Uterus (tissue), 4 donors: ENCODE measurements around the gene PLAAT1. TPM values are rescaled to one million over a fixed set of nuclear protein-coding genes. Genes with fewer than 3 reads are reported as not detected.

ENCODE experiments used
- DNase-seq, 2 donors: peaks; one replicate each; pipeline ENCODE4 v3.0.0-alpha.2; 2019 to 2020
- H3K27ac ChIP-seq, 2 donors: fragments of 200-600 bp; sonication (generic); 1 replicate in 1 of 2; 2 replicates in 1 of 2; pipeline ENCODE4 v1.5.1; 2016 to 2018
- H3K27me3 ChIP-seq, 2 donors: fragments of 200-600 bp; sonication (generic); one replicate each; pipeline ENCODE4 v1.5.1; 2018 to 2019; ENCODE audit warnings: control low read depth in 1 of 2
- H3K36me3 ChIP-seq, 2 donors: fragments of 200-600 bp; sonication (generic); one replicate each; pipeline ENCODE4 v1.5.1; 2019; ENCODE audit warnings: control low read depth in 1 of 2
- H3K4me1 ChIP-seq, 2 donors: fragments of 200-600 bp; sonication (generic); one replicate each; pipeline ENCODE4 v1.5.1; 2018 to 2019; ENCODE audit warnings: control low read depth in 1 of 2
- H3K4me3 ChIP-seq, 2 donors: fragments of 200-600 bp; sonication (generic); 1 replicate in 1 of 2; 2 replicates in 1 of 2; pipeline ENCODE4 v1.5.1; 2018 to 2019; ENCODE audit warnings: mild to moderate bottlenecking in 1 of 2
- H3K9me3 ChIP-seq, 2 donors: fragments of 200-600 bp; sonication (generic); one replicate each; pipeline ENCODE4 v1.5.1; 2019; ENCODE audit warnings: control low read depth in 1 of 2
- POLR2A ChIP-seq, 2 donors: fragments of 450-650 bp; IDR thresholded peaks; one replicate each; pipeline ENCODE4 v1.6.1; 2016; ENCODE audit warnings: antibody characterized with exemption in 2 of 2, mild to moderate bottlenecking in 1 of 2, moderate library complexity in 1 of 2
- intact Hi-C: fragments of 100-400 bp; cut with DNase I; formaldehyde crosslinking; loops from one replicate; pipeline ENCODE4 v1.15.1; 2023; ENCODE audit warnings: low total_unique reads
- total RNA-seq, 4 donors: library from RNA; depleted of rRNA in 3 of 4; stranded (reverse); fragments of >200 nt in 3 of 4; gene quantifications; one replicate each; pipeline versions ENCODE4 v1.1.0 to v1.2.4, GENCODE V29; 2014 to 2023
- TF ChIP-seq, protein P1 (sequence below), 4 experiments: fragments of 200-600 bp in 2 of 4; fragments of 450-650 bp in 2 of 4; sonication (generic) in 2 of 4; IDR thresholded peaks; one replicate each; pipeline ENCODE4 v1.5.1; 2016 to 2019; ENCODE audit warnings: antibody characterized with exemption in 4 of 4, mild to moderate bottlenecking in 2 of 4, moderate library complexity in 1 of 4
- donor health status: DM: yes; HTN: yes; CAD: no.

Gene PLAAT1
- total RNA-seq, 4 donors from 2014 or later, result 1.4 TPM; not detected in 3

DNA sequence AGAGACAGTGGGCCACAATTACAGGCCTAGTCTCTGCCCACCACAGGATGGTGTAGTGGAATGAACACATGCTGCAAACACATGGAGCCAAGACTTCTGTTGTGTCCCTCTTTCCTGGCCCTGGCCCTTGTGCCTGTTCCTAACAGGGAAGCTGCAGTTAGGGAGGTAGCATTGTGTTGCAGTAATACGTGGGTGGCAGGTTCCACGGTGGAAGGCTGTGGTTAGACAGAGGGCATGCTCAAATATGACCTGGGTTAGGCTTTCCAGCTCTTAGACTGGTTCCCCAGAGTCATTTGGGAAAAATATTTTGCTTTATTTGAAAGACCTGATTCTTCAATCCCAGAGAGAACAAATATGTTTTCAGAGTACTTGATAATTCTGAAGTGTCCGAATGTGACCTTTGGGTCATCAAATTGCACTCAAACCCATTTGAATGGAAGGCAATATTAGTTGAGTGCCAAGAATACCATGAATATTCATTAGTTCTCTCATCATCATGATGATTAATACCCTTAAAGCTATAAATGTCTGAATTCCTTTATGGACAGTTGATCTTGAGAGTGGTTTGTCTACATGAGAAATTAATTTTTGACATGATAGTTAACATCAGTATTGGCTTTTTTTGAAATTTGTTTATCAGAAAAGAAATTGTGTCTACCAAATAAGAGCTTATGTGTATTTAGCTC, 28.5 kb downstream of the PLAAT1 start:
- no peaks in the 10 kb centered on the region for H3K27me3 ChIP-seq
- no peak overlapping the region for H3K4me3 ChIP-seq
- no peaks in the 10 kb centered on the region for H3K4me1 ChIP-seq
- H3K36me3 ChIP-seq, result no peaks in the 10 kb centered on the region
- no peak overlapping the region for H3K27ac ChIP-seq
- TF ChIP-seq, protein P1, sequence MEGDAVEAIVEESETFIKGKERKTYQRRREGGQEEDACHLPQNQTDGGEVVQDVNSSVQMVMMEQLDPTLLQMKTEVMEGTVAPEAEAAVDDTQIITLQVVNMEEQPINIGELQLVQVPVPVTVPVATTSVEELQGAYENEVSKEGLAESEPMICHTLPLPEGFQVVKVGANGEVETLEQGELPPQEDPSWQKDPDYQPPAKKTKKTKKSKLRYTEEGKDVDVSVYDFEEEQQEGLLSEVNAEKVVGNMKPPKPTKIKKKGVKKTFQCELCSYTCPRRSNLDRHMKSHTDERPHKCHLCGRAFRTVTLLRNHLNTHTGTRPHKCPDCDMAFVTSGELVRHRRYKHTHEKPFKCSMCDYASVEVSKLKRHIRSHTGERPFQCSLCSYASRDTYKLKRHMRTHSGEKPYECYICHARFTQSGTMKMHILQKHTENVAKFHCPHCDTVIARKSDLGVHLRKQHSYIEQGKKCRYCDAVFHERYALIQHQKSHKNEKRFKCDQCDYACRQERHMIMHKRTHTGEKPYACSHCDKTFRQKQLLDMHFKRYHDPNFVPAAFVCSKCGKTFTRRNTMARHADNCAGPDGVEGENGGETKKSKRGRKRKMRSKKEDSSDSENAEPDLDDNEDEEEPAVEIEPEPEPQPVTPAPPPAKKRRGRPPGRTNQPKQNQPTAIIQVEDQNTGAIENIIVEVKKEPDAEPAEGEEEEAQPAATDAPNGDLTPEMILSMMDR (IDR thresholded peaks at IDR 0.05), result no peak
- no peak for TF ChIP-seq POLR2A (IDR thresholded peaks at IDR 0.05)
- intact Hi-C loops, result no loop called here
- H3K9me3 ChIP-seq, result no peaks in the 10 kb centered on the region
- no peak for DNase-seq

DNA sequence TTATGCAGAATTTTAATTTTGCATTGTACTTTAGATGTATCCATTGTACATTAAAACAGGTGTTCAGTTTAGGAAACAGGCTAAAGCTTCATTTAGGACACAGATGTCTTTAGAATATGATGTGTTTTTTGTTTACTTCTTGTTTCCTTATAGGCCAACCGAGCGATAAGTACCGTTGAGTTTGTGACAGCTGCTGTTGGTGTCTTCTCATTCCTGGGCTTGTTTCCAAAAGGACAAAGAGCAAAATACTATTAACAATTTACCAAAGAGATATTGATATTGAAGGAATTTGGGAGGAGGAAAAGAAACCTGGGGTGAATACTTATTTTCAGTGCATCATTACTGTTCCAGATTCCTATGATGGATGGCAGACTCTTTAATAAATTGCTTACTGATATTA, 29.4 kb downstream of the PLAAT1 start:
- Histone ChIP-seq H3K4me3 (no peak overlapping the region), H3K36me3 (no peaks in the 10 kb centered on the region), H3K27me3 (no peaks in the 10 kb centered on the region), H3K9me3 (no peaks in the 10 kb centered on the region), H3K27ac (no peak overlapping the region), H3K4me1 (no peaks in the 10 kb centered on the region)
- intact Hi-C loops, result no loop called here
- DNase-seq, result no peak
- TF ChIP-seq, protein P1 (IDR thresholded peaks at IDR 0.05), result no peak
- TF ChIP-seq POLR2A (IDR thresholded peaks at IDR 0.05), result no peak

DNA sequence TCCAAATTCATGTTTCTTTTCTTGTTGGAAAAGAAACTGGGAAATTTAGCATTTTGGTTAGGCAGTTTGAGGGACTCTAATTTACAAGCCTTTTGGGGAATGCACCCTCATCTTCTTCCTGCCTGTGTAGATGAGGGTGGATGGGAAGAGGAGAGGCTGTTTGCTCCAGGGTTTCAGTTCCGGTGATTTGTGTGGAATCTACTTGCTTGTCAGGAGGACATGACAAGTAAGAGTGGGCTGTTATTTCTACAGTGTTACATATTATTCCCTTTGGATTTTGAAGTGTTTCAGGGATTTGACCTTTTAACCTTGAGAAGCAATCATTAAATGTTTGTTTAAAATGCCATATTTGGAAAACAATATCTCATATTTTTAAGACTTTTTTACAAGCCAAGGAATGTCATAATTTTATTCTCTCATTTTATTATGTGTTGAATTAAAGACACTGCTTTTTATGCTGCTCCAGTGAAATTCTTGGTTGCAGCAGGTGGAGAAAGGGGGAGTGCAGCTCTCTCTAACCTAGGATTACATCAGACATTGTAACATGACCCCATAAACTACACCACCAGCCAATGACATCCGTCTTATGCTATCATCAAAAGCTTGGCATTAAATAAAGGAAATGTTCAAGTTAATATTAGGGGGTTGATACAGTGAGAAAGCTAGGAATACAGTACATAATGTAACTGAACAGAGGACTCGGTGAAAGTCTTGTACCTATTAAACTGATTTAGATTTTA, 30.2 kb downstream of the PLAAT1 start:
- Histone ChIP-seq H3K4me1 (no peaks in the 10 kb centered on the region), H3K4me3 (no peak overlapping the region), H3K27ac (no peak overlapping the region), H3K36me3 (no peaks in the 10 kb centered on the region), H3K9me3 (no peaks in the 10 kb centered on the region), H3K27me3 (no peaks in the 10 kb centered on the region)
- intact Hi-C loops, result no loop called here
- TF ChIP-seq POLR2A (IDR thresholded peaks at IDR 0.05), result no peak
- TF ChIP-seq, protein P1 (IDR thresholded peaks at IDR 0.05), result no peak
- DNase-seq, result no peak

DNA sequence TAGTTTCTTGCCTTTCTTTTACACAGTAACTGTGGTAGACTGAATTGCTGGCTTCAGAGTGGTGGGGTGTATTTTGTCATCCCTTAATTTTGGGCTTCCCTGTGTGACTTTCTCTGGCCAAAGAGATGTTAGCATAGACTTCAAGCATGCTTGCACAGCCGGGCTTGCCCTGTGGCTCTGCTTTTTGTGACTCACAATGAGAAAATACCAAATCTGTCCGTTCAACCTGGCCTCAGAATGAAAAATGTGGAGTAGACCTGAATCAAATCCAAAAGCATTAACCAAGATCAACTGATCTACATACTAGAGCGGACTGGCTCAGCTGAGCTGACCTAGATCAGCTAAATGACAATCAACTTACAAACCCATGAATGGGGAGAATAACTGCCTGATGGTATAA, 51.4 kb downstream of the PLAAT1 start:
- TF ChIP-seq, protein P1 (IDR thresholded peaks at IDR 0.05), result no peak
- no peak for TF ChIP-seq POLR2A (IDR thresholded peaks at IDR 0.05)
- H3K27ac ChIP-seq, result no peak overlapping the region
- no peak for DNase-seq
- H3K4me1 ChIP-seq, result no peaks in the 10 kb centered on the region
- intact Hi-C loops, result no loop called here
- H3K27me3 ChIP-seq, result no peaks in the 10 kb centered on the region
- no peak overlapping the region for H3K4me3 ChIP-seq
- no peaks in the 10 kb centered on the region for H3K36me3 ChIP-seq
- H3K9me3 ChIP-seq, result no peaks in the 10 kb centered on the region

DNA sequence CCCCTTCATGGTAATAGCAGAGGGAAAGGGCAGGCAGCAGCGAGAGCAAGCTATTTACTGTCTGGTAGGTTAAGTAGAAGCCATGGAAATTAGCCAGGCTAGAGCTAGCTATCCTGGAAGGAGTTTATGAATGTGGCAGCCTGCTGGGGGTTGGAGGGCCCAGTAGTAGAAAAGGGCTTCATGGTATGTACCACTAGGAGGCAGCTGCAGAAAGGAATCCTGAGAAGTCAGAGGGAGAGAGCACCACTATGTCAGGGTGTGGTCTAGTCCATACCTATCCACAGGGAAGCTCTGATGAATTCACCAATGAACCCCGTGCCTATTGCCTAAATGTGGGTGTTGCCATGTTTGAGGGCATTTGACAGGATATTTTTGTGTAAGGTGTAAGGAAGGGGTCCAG, 55.0 kb downstream of the PLAAT1 start:
- intact Hi-C loops, result no loop called here
- Histone ChIP-seq H3K27me3 (no peaks in the 10 kb centered on the region), H3K27ac (no peak overlapping the region), H3K4me1 (no peaks in the 10 kb centered on the region), H3K36me3 (no peaks in the 10 kb centered on the region), H3K4me3 (no peak overlapping the region), H3K9me3 (no peaks in the 10 kb centered on the region)
- no peak for DNase-seq
- TF ChIP-seq, protein P1 (IDR thresholded peaks at IDR 0.05), result no peak
- no peak for TF ChIP-seq POLR2A (IDR thresholded peaks at IDR 0.05)
